ENCODE results near the gene RNLS. TPM values are rescaled to one million over a fixed set of nuclear protein-coding genes. Genes with fewer than 3 reads are reported as not detected.

Gene RNLS
- total RNA-seq, 1 donor from 2014 or later = 24.7 TPM

GRCh38 chr10:88416801-88417200, 166.3 kb downstream of the RNLS start:
- DNase-seq (ENCODE audit: low read depth) = no peak
- H3K4me3 ChIP-seq (ENCODE audit: low read depth, low read length) = no peak overlapping the region
- no peak for TF ChIP-seq CTCF (IDR thresholded peaks at IDR 0.05; ENCODE audit: insufficient read depth, low read length, poor library complexity, severe bottlenecking)
- H3K27me3 ChIP-seq (ENCODE audit: control insufficient read depth, insufficient read depth, low read length) = no peaks in the 10 kb centered on the region
- no peaks in the 10 kb centered on the region for H3K36me3 ChIP-seq (ENCODE audit: control insufficient read depth, insufficient read depth, low read length)

DNA sequence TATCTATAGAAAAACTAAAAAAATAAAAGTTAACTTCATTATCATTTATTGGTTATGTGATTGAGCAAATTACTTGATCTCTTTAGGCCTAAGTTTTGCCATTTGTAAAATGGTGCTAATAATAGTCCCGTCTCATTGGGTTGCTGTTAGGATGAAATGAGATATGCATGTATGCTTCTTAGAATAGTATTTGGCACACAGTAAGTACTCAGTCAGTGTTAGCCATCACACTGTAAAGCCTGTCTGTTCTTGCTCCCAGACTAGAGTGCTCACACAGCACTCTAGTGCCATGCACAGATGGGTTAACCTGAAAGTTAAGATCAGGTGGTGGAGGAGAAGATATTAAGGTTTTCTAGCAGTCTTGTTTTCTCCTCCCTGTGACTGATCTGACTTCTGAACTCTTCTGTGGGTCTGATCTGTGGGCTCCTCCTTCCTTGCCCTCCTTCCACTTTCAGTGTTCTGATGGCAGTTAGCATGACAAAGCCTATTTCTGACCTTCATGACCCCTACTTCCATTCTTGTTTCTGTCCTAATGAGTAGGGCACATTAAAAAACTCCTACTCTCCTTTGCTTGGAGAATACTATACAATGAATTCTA, 167.5 kb downstream of the RNLS start:
- TF ChIP-seq CTCF (IDR thresholded peaks at IDR 0.05; ENCODE audit: insufficient read depth, low read length, poor library complexity, severe bottlenecking) = no peak
- H3K27me3 ChIP-seq (ENCODE audit: control insufficient read depth, insufficient read depth, low read length) = no peaks in the 10 kb centered on the region
- no peaks in the 10 kb centered on the region for H3K36me3 ChIP-seq (ENCODE audit: control insufficient read depth, insufficient read depth, low read length)
- no peak overlapping the region for H3K4me3 ChIP-seq (ENCODE audit: low read depth, low read length)
- no peak for DNase-seq (ENCODE audit: low read depth)

- TF ChIP-seq CTCF (IDR thresholded peaks at IDR 0.05; ENCODE audit: insufficient read depth, low read length, poor library complexity, severe bottlenecking) = no peak
- no peaks in the 10 kb centered on the region for H3K27me3 ChIP-seq (ENCODE audit: control insufficient read depth, insufficient read depth, low read length)
- no peaks in the 10 kb centered on the region for H3K36me3 ChIP-seq (ENCODE audit: control insufficient read depth, insufficient read depth, low read length)
- DNase-seq (ENCODE audit: low read depth) = no peak
- H3K4me3 ChIP-seq (ENCODE audit: low read depth, low read length) = no peak overlapping the region
These were observed 169.7 kb downstream of the RNLS start for GRCh38 chr10:88413412-88413811.

GRCh38 chr10:88411772-88412349, 171.3 kb downstream of the RNLS start:
- H3K27me3 ChIP-seq (ENCODE audit: control insufficient read depth, insufficient read depth, low read length) = no peaks in the 10 kb centered on the region
- DNase-seq (ENCODE audit: low read depth) = no peak
- no peak for TF ChIP-seq CTCF (IDR thresholded peaks at IDR 0.05; ENCODE audit: insufficient read depth, low read length, poor library complexity, severe bottlenecking)

DNA sequence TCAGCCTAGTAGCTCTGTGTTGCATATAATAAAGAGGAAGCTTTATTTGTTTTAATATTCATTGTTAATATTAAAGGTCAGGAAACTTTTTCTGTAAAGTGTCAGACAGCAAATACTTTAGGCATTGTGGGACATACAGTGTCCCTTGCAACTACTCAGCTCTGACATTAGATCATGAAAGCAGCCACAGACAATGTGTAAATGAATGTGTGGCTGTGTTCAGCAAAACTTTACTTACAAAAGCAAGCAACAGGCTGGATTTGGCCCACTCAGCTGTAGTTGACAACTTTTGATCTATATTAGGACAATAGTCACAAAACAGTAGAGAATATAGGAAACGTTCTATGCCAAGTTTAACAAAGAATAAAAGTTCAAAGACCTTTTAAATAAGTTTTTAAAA, 173.3 kb downstream of the RNLS start:
- no peak for TF ChIP-seq CTCF (IDR thresholded peaks at IDR 0.05; ENCODE audit: insufficient read depth, low read length, poor library complexity, severe bottlenecking)
- DNase-seq (ENCODE audit: low read depth) = no peak
- Histone ChIP-seq H3K4me3 (ENCODE audit: low read depth, low read length) (no peak overlapping the region), H3K36me3 (ENCODE audit: control insufficient read depth, insufficient read depth, low read length) (no peaks in the 10 kb centered on the region), H3K27me3 (ENCODE audit: control insufficient read depth, insufficient read depth, low read length) (no peaks in the 10 kb centered on the region)

More at GRCh38 chr10:88411772-88412349, 171.3 kb downstream of the RNLS start:
- no peaks in the 10 kb centered on the region for H3K36me3 ChIP-seq (ENCODE audit: control insufficient read depth, insufficient read depth, low read length)
- H3K4me3 ChIP-seq (ENCODE audit: low read depth, low read length) = no peak overlapping the region

DNA sequence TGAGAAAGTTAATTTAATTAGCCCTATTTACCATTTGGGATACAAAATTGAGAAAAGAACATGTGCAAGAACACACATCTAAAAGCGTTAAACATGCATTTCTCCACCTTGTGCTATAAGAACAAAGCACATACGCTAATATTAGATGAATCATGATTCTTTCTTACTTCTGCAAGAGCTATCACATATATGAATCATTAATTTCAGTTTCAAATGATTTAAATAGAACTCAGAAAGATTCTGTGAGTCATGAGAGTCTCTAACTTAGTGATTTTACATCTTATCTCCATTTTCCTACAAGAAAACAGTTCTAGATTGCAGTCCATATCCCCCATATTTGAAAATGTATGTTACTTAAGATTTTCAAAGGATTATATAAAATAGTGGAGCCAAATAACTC, 173.9 kb downstream of the RNLS start:
- no peak for DNase-seq (ENCODE audit: low read depth)
- Histone ChIP-seq H3K4me3 (ENCODE audit: low read depth, low read length) (no peak overlapping the region), H3K27me3 (ENCODE audit: control insufficient read depth, insufficient read depth, low read length) (no peaks in the 10 kb centered on the region), H3K36me3 (ENCODE audit: control insufficient read depth, insufficient read depth, low read length) (no peaks in the 10 kb centered on the region)
- no peak for TF ChIP-seq CTCF (IDR thresholded peaks at IDR 0.05; ENCODE audit: insufficient read depth, low read length, poor library complexity, severe bottlenecking)
